Panc1 (cell line): ENCODE results near the gene KCNK10. TPM values are rescaled to one million over a fixed set of nuclear protein-coding genes. Genes with fewer than 3 reads are reported as not detected.

ENCODE experiments used
- ATAC-seq: fragments of 200-7000 bp; cut with Tn5 transposase; 2 replicates; pipeline ENCODE4 v1.9.1; 2020; ENCODE audit warnings: mild to moderate bottlenecking, moderate library complexity
- BruUV-seq: library from RNA; stranded (reverse); fragments of 400-500 nt; replicated peaks from 2 replicates; lab custom pipeline; 2021; lab: Mats Ljungman, UMichigan
- CTCF ChIA-PET: fragments of 300-600 bp; sonication (Branson Sonifier 250); formaldehyde crosslinking; loops from one replicate; lab custom pipeline; 2022; ENCODE audit warnings: antibody characterized with exemption; lab: Charles Lee
- POLR2A ChIA-PET: fragments of 300-600 bp; sonication (Branson Sonifier 250); formaldehyde crosslinking; loops from one replicate; lab custom pipeline; 2022; ENCODE audit warnings: antibody characterized with exemption; lab: Charles Lee
- DNase-seq: peaks from one replicate; pipeline ENCODE4 v3.0.0-alpha.2; 2010; ENCODE audit warnings: low read depth, low spot score
- H3K27ac ChIP-seq: 2 replicates; pipeline ENCODE4 v1.5.1; 2011; ENCODE audit warnings: mild to moderate bottlenecking, low read length, inconsistent platforms
- H3K27me3 ChIP-seq: fragments of 200-500 bp; sonication (Bioruptor generic); 2 replicates; pipeline ENCODE4 v1.6.0; 2014; ENCODE audit warnings: low read length, inconsistent platforms; ENCODE audit not compliant: control insufficient read depth, insufficient read depth
- H3K36me3 ChIP-seq: fragments of 200-500 bp; sonication (Bioruptor generic); 2 replicates; pipeline ENCODE4 v1.5.1; 2014; ENCODE audit warnings: inconsistent platforms, mild to moderate bottlenecking, low read length, moderate library complexity; ENCODE audit not compliant: control insufficient read depth, insufficient read depth
- H3K4me1 ChIP-seq: 2 replicates; pipeline ENCODE4 v1.5.1; 2011; ENCODE audit warnings: inconsistent platforms, mild to moderate bottlenecking, low read length, moderate library complexity; ENCODE audit not compliant: control insufficient read depth, insufficient read depth
- H3K4me3 ChIP-seq, 2 experiments: 2 replicates each; pipeline ENCODE4 v1.5.1; 2011 to 2012; ENCODE audit warnings: low read depth in 2 of 2, low read length in 2 of 2, mild to moderate bottlenecking in 2 of 2, inconsistent platforms in 1 of 2, moderate library complexity in 1 of 2
- H3K9me3 ChIP-seq: fragments of 200-500 bp; sonication (Bioruptor generic); 2 replicates; pipeline ENCODE4 v1.5.1; 2014; ENCODE audit warnings: low read depth, mild to moderate bottlenecking, inconsistent platforms, low read length, moderate library complexity; ENCODE audit not compliant: control insufficient read depth, insufficient read depth
- POLR2AphosphoS5 ChIP-seq: IDR thresholded peaks from 2 replicates; pipeline ENCODE4 v1.6.1; 2012; ENCODE audit warnings: mild to moderate bottlenecking, low read depth, low read length, moderate library complexity
- SIN3A ChIP-seq: IDR thresholded peaks from 2 replicates; pipeline ENCODE4 v1.6.1; 2012; ENCODE audit warnings: low read depth, mild to moderate bottlenecking, low read length, moderate library complexity, borderline replicate concordance; ENCODE audit not compliant: insufficient read depth
- TCF7L2 ChIP-seq: IDR thresholded peaks from 2 replicates; pipeline ENCODE4 v1.6.1; 2011; ENCODE audit warnings: mild to moderate bottlenecking, low read depth, low read length, inconsistent platforms
- in situ Hi-C: cut with HindIII; loops from 2 replicates; pipeline ENCODE4 v1.10.0; 2016; ENCODE audit warnings: low sequenced_read_pairs, low pct_unique_long_range_greater_than_20kb
- intact Hi-C: fragments of 100-400 bp; cut with micrococcal nuclease; formaldehyde crosslinking; loops from one replicate; pipeline ENCODE4 v1.10.0; 2022; ENCODE audit not compliant: unreplicated experiment
- total RNA-seq: library from RNA; stranded (reverse); gene quantifications from one replicate; pipeline ENCODE4 v1.2.1, GENCODE V29; 2021; ENCODE audit not compliant: unreplicated experiment
- TF ChIP-seq, protein P1 (sequence below): fragments of 450-650 bp; IDR thresholded peaks from 2 replicates; pipeline ENCODE4 v1.5.1; 2017; ENCODE audit warnings: mild to moderate bottlenecking
- TF ChIP-seq, protein P2 (sequence below), 2 experiments: IDR thresholded peaks; 2 replicates each; pipeline ENCODE4 v1.6.1; 2011 to 2012; ENCODE audit warnings: low read depth in 2 of 2, control low read depth in 1 of 2, low read length in 1 of 2, mild to moderate bottlenecking in 1 of 2, moderate library complexity in 1 of 2; ENCODE audit not compliant: insufficient read depth in 1 of 2

Gene KCNK10
- total RNA-seq, 1 experiment from 2014 or later, result 0.28 TPM

DNA sequence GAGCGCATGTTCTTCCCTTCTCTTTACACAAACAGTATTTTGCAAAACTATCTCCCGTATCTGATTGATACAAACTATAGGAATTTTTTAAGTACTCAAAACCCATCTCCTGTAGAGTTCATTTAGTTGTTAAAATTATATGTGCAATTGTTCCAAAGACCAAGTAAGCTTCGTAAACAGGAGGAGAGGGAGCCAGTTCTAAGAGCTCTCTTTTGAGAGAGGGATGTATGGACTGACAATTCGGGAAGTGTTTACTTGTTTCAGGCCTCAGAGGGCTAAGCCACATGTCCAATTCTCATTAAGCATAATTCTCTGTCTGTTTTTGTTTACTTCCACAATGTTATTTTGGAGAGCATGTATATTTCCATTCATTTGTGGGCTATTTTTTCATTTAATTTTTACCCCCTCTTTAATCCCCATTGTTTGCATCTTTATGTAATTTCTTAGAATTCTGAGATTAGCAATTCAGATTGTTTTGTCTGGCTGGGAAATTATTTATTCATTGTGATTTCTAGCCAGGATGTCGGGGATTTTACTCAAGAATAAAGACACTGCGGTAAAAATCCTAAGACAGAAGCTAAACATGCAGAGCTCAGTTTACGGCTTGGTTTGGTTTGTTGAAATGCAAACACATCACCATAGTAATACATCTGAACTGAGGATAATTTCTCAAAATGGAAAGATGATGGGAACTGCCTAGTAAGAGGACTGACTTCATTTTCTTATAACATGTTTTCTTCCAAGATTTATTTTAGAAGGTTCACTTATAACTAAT, 126.8 kb downstream of the KCNK10 start:
- no peaks in the 10 kb centered on the region for H3K4me1 ChIP-seq
- POLR2A ChIA-PET, result no interaction called here
- no TSS peak for BruUV-seq
- CTCF ChIA-PET, result no interaction called here
- DNase-seq, result no peak
- H3K9me3 ChIP-seq, result no peaks in the 10 kb centered on the region
- TF ChIP-seq, protein P1, sequence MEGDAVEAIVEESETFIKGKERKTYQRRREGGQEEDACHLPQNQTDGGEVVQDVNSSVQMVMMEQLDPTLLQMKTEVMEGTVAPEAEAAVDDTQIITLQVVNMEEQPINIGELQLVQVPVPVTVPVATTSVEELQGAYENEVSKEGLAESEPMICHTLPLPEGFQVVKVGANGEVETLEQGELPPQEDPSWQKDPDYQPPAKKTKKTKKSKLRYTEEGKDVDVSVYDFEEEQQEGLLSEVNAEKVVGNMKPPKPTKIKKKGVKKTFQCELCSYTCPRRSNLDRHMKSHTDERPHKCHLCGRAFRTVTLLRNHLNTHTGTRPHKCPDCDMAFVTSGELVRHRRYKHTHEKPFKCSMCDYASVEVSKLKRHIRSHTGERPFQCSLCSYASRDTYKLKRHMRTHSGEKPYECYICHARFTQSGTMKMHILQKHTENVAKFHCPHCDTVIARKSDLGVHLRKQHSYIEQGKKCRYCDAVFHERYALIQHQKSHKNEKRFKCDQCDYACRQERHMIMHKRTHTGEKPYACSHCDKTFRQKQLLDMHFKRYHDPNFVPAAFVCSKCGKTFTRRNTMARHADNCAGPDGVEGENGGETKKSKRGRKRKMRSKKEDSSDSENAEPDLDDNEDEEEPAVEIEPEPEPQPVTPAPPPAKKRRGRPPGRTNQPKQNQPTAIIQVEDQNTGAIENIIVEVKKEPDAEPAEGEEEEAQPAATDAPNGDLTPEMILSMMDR, result no peak
- no peak for TF ChIP-seq SIN3A
- TF ChIP-seq, protein P2, sequence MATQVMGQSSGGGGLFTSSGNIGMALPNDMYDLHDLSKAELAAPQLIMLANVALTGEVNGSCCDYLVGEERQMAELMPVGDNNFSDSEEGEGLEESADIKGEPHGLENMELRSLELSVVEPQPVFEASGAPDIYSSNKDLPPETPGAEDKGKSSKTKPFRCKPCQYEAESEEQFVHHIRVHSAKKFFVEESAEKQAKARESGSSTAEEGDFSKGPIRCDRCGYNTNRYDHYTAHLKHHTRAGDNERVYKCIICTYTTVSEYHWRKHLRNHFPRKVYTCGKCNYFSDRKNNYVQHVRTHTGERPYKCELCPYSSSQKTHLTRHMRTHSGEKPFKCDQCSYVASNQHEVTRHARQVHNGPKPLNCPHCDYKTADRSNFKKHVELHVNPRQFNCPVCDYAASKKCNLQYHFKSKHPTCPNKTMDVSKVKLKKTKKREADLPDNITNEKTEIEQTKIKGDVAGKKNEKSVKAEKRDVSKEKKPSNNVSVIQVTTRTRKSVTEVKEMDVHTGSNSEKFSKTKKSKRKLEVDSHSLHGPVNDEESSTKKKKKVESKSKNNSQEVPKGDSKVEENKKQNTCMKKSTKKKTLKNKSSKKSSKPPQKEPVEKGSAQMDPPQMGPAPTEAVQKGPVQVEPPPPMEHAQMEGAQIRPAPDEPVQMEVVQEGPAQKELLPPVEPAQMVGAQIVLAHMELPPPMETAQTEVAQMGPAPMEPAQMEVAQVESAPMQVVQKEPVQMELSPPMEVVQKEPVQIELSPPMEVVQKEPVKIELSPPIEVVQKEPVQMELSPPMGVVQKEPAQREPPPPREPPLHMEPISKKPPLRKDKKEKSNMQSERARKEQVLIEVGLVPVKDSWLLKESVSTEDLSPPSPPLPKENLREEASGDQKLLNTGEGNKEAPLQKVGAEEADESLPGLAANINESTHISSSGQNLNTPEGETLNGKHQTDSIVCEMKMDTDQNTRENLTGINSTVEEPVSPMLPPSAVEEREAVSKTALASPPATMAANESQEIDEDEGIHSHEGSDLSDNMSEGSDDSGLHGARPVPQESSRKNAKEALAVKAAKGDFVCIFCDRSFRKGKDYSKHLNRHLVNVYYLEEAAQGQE (IDR thresholded peaks at IDR 0.05; ENCODE audit: insufficient read depth in 1 of 2, low read depth in 2 of 2, low read length in 1 of 2), result no peak
- TF ChIP-seq POLR2AphosphoS5, result no peak
- TF ChIP-seq TCF7L2, result no peak
- ATAC-seq, result no peak
- H3K36me3 ChIP-seq, result no peaks in the 10 kb centered on the region
- in situ Hi-C loops, result no loop called here
- intact Hi-C loops, result no loop called here
- H3K27ac ChIP-seq, result no peak overlapping the region
- no peak overlapping the region for H3K4me3 ChIP-seq
- peaks cover 6% of the 10 kb centered on the region; the same call in 1 of the 2 replicates for H3K27me3 ChIP-seq

DNA sequence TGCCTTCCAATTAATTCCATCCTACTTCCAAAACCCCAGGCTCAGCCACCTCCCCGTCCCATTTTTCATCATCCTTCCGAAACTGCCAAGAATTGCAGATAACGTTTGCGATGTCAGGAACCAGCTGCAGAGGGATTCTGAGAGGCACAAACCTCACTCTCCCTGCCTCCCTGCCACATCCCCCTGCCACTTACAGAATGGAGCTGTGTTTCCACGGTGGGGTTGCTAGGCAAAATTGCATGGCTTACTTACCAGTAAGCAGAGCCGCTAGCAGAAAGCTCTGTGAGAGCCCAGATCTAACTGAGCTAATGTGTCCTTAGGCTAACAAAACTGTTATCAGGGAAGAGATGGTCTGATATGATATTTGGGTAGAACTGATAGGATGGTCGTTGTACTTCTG, 127.4 kb downstream of the KCNK10 start:
- H3K4me3 ChIP-seq, result no peak overlapping the region
- no peaks in the 10 kb centered on the region for H3K4me1 ChIP-seq
- in situ Hi-C loops (no loop called here), intact Hi-C loops (no loop called here)
- ChIA-PET POLR2A (no interaction called here), CTCF (no interaction called here)
- no TSS peak for BruUV-seq
- H3K27ac ChIP-seq, result no peak overlapping the region
- H3K27me3 ChIP-seq, result peaks cover 6% of the 10 kb centered on the region; the same call in 1 of the 2 replicates
- H3K36me3 ChIP-seq, result no peaks in the 10 kb centered on the region
- TF ChIP-seq SIN3A (no peak), TCF7L2 (no peak), POLR2AphosphoS5 (no peak)
- TF ChIP-seq, protein P2 (IDR thresholded peaks at IDR 0.05; ENCODE audit: insufficient read depth in 1 of 2, low read depth in 2 of 2, low read length in 1 of 2), result no peak
- TF ChIP-seq, protein P1, result no peak
- H3K9me3 ChIP-seq, result no peaks in the 10 kb centered on the region
- DNase-seq (no peak), ATAC-seq (no peak)
